IPS-20b (cell line): ENCODE results near the gene FDX1.
"Not testable (repeated sequence)": the region's sequence is repeated elsewhere in the genome, so short reads cannot be mapped to it uniquely, and the experiment has no call there.

Experiments
- H3K27ac ChIP-seq: one replicate; pipeline ENCODE4 v1.5.1; 2013; ENCODE audit warnings: low read length
- H3K27me3 ChIP-seq: 2 replicates; pipeline ENCODE4 v1.6.1; 2013; ENCODE audit warnings: mild to moderate bottlenecking, low read length, inconsistent platforms; ENCODE audit not compliant: insufficient read depth
- H3K36me3 ChIP-seq: 2 replicates; pipeline ENCODE4 v1.6.1; 2013; ENCODE audit warnings: low read depth, mild to moderate bottlenecking, inconsistent platforms, low read length, moderate library complexity; ENCODE audit not compliant: insufficient read depth
- H3K4me1 ChIP-seq: 2 replicates; pipeline ENCODE4 v1.6.1; 2013; ENCODE audit warnings: mild to moderate bottlenecking, control low read depth, inconsistent platforms, low read length, moderate library complexity; ENCODE audit not compliant: insufficient read depth
- H3K4me3 ChIP-seq: 2 replicates; pipeline ENCODE4 v1.5.1; 2013; ENCODE audit warnings: mild to moderate bottlenecking, low read length, inconsistent platforms
- H3K9ac ChIP-seq: 2 replicates; pipeline ENCODE4 v1.6.1; 2013; ENCODE audit warnings: low read depth, mild to moderate bottlenecking, inconsistent platforms, low read length, moderate library complexity
- H3K9me3 ChIP-seq: 2 replicates; pipeline ENCODE4 v1.6.1; 2013; ENCODE audit warnings: mild to moderate bottlenecking, low read depth, low read length, inconsistent platforms; ENCODE audit not compliant: insufficient read depth

Gene FDX1, protein sequence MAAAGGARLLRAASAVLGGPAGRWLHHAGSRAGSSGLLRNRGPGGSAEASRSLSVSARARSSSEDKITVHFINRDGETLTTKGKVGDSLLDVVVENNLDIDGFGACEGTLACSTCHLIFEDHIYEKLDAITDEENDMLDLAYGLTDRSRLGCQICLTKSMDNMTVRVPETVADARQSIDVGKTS

GRCh38 chr11:110429731-110430266 is at the start of gene FDX1:
FDX1 (plus strand) TSS chr11:110429948; CDS start chr11:110430121, 173 bp downstream.
- H3K4me1 ChIP-seq, result peaks cover 8% of the 10 kb centered on the region
- H3K4me3 ChIP-seq, result peak within 1 kb of the TSS; percentile 76
- no peaks in the 10 kb centered on the region for H3K36me3 ChIP-seq
- peaks cover 10% of the 10 kb centered on the region; the same call in 1 of the 2 replicates for H3K27me3 ChIP-seq
- peak within 1 kb of the TSS; percentile 79 for H3K9ac ChIP-seq
- H3K9me3 ChIP-seq, result no peaks in the 10 kb centered on the region
- H3K27ac ChIP-seq, result no peak within 1 kb of the TSS

DNA sequence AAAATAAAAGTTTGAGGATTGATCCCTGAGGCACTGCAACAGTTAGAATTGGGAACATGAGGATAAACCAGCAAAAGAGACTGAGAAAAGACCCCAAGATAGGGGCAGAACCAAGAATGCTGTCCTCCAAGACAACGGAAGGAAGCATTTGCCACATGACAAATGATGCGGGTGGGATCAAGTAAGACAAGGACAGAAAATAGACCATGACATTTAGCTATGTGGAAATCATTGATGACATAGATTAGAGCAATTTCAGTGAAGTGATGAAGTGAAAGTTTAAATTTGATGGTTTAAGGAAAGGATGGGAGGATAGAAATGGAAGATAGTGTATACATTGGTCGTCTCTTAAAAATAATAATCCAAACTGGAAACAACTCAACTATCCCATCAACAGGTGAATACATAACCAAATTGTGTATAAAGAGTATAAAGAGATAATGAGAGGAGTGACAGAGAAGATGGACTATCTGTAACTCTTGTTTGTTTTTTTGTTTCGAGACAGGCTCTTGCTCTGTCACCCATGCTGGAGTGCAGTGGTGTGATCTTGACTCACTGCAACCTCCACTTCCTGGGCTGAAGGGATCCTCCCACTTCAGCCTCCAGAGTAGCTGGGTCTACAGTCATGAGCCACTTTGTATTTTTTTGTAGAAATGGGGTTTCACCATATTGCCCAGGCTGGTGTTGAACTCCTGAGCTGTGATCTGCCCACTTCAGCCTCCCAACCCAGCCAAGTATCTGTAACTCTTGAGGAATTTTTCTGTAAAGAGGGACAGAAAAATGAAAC is 48.7 kb upstream of the FDX1 start:
- Histone ChIP-seq H3K27me3 (no peaks in the 10 kb centered on the region), H3K9ac (no peak overlapping the region), H3K9me3 (no peaks in the 10 kb centered on the region), H3K4me3 (no peak overlapping the region), H3K4me1 (no peaks in the 10 kb centered on the region), H3K27ac (no peak overlapping the region), H3K36me3 (no peaks in the 10 kb centered on the region)

GRCh38 chr11:110388231-110388630 is 41.5 kb upstream of the FDX1 start:
- not testable (repeated sequence) for H3K9me3 ChIP-seq, H3K9ac ChIP-seq, H3K27ac ChIP-seq, H3K36me3 ChIP-seq, H3K27me3 ChIP-seq, H3K4me3 ChIP-seq, H3K4me1 ChIP-seq

- Histone ChIP-seq H3K36me3 (no peaks in the 10 kb centered on the region), H3K4me1 (no peaks in the 10 kb centered on the region), H3K9me3 (peaks cover 7% of the 10 kb centered on the region; the same call in 1 of the 2 replicates), H3K27me3 (no peaks in the 10 kb centered on the region), H3K4me3 (no peak overlapping the region), H3K9ac (no peak overlapping the region), H3K27ac (no peak overlapping the region)
These were observed 39.8 kb upstream of the FDX1 start for GRCh38 chr11:110389965-110390364.

DNA sequence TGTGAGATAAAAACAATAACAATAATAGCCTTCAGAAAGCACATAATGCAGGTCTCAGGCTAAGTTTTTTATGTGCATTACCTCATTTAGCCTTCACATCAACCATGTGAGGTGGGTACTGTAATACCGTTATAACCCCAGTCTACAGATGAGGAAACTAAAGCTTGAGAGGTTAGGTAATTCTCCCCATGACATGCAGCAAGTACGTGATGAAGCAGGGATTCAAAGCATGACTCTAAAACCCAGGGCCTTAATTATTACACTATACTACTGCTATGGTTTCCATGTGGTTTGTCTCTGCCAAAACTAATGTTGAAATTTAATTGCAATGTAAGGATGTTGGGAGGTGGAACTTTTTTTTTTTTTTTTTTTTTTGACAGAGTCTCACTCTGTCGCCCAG is 37.7 kb upstream of the FDX1 start:
- Histone ChIP-seq H3K4me3 (no peak overlapping the region), H3K27me3 (no peaks in the 10 kb centered on the region), H3K9ac (no peak overlapping the region), H3K36me3 (no peaks in the 10 kb centered on the region), H3K4me1 (no peaks in the 10 kb centered on the region), H3K27ac (no peak overlapping the region), H3K9me3 (peaks cover 7% of the 10 kb centered on the region; the same call in 1 of the 2 replicates)

DNA sequence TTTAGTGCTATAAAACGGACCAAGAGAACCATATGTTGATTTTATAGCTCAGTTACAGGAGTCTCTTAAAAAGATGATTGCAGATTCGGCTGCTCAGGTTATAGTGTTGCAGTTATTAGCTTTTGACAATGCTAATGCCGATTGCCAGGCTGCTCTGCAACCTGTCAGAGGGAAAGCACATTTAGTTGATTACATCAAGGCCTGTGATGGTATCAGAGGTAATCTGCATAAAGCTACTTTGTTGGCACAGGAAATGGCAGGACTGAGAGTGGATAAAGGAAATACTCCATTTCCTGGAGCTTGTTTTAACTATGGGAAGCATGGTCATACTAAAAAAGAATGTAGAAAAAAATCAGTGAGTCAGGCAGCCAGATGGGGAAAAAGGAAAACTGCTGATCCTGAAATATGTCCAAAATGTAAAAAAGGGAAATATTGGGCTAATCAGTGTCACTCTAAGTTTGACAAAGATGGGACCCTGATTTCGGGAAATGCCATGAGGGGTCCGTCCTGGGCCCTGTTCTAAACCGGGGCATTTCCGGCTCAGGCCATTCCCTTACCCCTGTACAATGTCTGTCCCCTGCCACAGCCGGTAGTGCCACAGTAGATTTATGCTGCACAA is 32.0 kb upstream of the FDX1 start:
- not testable (repeated sequence) for H3K9me3 ChIP-seq

DNA sequence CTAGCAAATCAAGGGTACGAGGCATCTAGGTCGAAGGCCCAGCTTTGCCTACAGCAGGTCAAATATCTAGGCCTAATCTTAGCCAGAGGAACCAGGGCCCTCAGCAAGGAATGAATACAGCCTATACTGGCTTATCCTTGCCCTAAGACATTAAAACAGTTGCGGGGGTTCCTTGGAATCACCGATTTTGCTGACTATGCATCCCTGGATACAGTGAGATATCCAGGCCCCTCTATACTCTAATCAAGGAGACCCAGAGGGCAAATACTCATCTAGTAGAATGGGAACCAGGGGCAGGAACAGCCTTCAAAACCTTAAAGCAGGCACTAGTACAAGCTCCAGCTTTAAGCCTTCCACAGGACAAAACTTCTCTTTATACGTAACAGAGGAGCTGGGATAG is 26.2 kb upstream of the FDX1 start:
- H3K27ac ChIP-seq, H3K9ac ChIP-seq, H3K4me3 ChIP-seq, H3K4me1 ChIP-seq, H3K36me3 ChIP-seq, H3K9me3 ChIP-seq, H3K27me3 ChIP-seq: not testable (repeated sequence)

More for the DNA sequence above, 32.0 kb upstream of the FDX1 start:
- not testable (repeated sequence) for H3K4me3 ChIP-seq, H3K4me1 ChIP-seq, H3K36me3 ChIP-seq, H3K27me3 ChIP-seq, H3K27ac ChIP-seq, H3K9ac ChIP-seq

DNA sequence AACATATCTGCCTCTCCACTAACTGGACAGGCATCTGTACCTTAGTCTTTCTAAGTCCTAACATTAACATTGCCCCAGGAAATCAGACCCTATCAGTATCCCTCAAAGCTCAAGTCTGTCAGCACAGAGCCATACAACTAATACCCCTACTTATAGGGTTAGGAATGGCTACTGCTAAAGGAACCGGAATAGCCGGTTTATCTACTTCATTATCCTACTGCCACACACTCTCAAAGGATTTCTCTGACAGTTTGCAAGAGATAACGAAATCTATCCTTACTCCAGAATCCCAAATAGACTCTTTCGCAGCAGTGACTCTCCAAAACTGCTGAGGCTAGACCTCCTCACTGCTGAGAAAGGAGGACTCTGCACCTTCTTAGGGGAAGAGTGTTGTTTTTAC is 24.1 kb upstream of the FDX1 start:
- not testable (repeated sequence) for H3K4me1 ChIP-seq, H3K9ac ChIP-seq, H3K27ac ChIP-seq, H3K36me3 ChIP-seq, H3K27me3 ChIP-seq, H3K9me3 ChIP-seq, H3K4me3 ChIP-seq

- no peak overlapping the region for H3K4me3 ChIP-seq
- H3K36me3 ChIP-seq, result no peaks in the 10 kb centered on the region
- no peaks in the 10 kb centered on the region for H3K27me3 ChIP-seq
These were observed 22.4 kb upstream of the FDX1 start for GRCh38 chr11:110407315-110407714.

DNA sequence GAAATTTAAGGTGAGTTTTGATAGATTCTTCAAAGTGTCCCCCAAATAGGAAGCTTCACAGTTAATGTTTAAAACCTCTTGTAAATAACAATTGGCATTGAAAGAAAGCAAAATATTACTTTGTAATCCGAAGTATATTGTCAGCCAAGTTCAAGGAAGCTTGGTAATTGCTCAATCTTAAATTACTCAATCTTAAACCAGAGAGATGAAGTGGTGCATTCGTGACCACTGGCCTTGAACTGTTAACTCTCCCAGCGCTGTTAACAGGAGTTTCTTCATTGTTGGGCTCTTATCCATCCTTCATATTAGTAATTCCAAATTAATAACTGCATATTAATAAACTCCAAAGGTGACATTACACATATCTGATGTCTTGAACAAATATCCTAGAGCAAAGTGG is 20.6 kb upstream of the FDX1 start:
- H3K36me3 ChIP-seq, result no peaks in the 10 kb centered on the region
- no peak overlapping the region for H3K27ac ChIP-seq
- no peaks in the 10 kb centered on the region for H3K4me1 ChIP-seq
- H3K9ac ChIP-seq, result no peak overlapping the region
- no peaks in the 10 kb centered on the region for H3K27me3 ChIP-seq
- no peaks in the 10 kb centered on the region for H3K9me3 ChIP-seq
- H3K4me3 ChIP-seq, result no peak overlapping the region

More at GRCh38 chr11:110407315-110407714, 22.4 kb upstream of the FDX1 start:
- Histone ChIP-seq H3K4me1 (no peaks in the 10 kb centered on the region), H3K27ac (no peak overlapping the region), H3K9ac (no peak overlapping the region), H3K9me3 (no peaks in the 10 kb centered on the region)

DNA sequence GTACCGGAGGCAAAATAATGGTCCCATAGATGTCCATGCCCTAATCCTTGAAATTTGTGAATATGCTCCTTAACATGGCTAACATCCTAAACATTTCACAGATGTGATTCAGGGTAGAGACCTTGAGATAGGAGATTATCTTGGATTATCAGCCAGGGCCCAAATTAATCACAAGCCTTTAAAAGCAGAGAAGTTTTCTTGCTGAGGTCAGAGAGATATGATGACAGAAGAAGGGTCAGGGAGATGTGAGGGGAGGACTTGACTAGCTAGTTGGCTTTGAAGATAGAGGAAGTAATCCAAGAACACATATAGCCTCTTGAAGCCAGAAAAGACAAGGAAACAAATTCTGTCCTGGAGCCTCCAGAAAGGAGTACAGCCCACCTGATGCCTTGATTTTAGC is 19.1 kb upstream of the FDX1 start:
- Histone ChIP-seq H3K36me3 (no peaks in the 10 kb centered on the region), H3K9ac (no peak overlapping the region), H3K9me3 (no peaks in the 10 kb centered on the region), H3K4me3 (no peak overlapping the region), H3K27ac (no peak overlapping the region), H3K4me1 (no peaks in the 10 kb centered on the region), H3K27me3 (no peaks in the 10 kb centered on the region)

GRCh38 chr11:110415081-110415480 is 14.7 kb upstream of the FDX1 start:
- no peak overlapping the region for H3K4me3 ChIP-seq

More at GRCh38 chr11:110415081-110415480, 14.7 kb upstream of the FDX1 start:
- no peaks in the 10 kb centered on the region for H3K4me1 ChIP-seq
- H3K9ac ChIP-seq, result no peak overlapping the region
- H3K9me3 ChIP-seq, result no peaks in the 10 kb centered on the region
- H3K27ac ChIP-seq, result no peak overlapping the region
- no peaks in the 10 kb centered on the region for H3K27me3 ChIP-seq
- no peaks in the 10 kb centered on the region for H3K36me3 ChIP-seq
